NOMO-1 (cell line): ENCODE data around the gene RYR1.
"Not testable (repeated sequence)": the region's sequence is repeated elsewhere in the genome, so short reads cannot be mapped to it uniquely, and the experiment has no call there.

ENCODE experiments used
- DNase-seq, 2 experiments: peaks; one replicate each; lab custom pipeline; 2025; ENCODE audit not compliant: unreplicated experiment in 2 of 2; lab: John Stamatoyannopoulos, UW

The RYR1 gene

DNA sequence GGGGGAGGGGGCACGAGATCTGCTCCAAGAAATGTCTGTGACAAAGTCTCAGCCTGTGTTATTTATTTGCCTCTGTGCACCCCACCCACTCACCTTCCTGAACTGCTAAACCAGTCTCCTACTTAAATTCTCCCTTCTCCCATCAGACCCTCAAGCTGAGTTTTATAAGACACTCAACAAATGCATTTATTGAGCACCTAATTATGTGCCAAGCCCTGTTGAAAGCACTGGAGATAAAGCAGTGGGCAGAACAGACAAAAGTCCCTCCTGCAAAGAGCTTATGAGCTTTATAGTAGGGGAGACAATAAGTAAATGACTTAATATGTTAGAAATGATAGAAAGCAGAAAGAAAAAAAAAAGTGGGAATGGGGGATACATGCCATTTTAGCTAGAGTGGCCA is 34.0 kb upstream of the RYR1 start:
- DNase-seq = no peak

DNA sequence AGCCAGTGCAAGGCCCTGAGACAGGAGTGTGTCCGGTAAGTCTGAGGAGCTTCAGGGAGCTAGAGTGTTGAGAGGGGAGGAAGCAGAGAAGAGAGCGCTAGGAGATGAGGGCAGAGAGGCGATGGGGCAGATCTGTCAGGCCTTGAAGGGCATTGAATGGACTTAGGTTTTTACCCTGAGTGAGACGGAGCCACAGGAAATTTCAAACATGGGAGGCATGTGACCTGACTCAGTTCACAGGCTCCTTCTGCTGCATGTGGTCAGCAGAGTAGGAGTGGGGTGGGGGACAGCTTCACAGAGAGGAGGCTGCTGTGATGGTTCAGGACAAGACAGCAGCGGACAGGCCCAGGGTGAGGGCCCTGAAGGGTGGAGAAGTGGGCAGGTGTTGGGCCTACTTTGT is 33.1 kb upstream of the RYR1 start:
- DNase-seq = no peak

DNA sequence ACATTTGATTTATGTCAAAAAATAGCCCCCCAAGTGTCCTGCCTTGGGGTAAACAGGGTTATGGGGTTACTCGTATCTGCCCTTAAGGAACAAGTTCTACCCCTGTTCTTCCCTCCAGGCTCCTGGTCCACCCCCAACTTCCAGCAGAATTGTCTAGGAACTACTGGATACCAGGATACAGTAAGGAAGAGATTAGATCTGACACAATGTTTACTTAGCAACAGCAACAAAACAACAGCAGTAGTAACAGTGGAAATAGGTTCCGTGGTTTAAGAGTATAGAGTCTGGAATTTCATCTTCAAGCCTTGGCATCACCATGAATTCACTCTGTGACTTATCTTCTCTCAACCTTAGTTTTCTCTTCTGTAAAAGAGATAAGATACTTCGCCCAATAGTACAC is 32.3 kb upstream of the RYR1 start:
- no peak for DNase-seq

DNA sequence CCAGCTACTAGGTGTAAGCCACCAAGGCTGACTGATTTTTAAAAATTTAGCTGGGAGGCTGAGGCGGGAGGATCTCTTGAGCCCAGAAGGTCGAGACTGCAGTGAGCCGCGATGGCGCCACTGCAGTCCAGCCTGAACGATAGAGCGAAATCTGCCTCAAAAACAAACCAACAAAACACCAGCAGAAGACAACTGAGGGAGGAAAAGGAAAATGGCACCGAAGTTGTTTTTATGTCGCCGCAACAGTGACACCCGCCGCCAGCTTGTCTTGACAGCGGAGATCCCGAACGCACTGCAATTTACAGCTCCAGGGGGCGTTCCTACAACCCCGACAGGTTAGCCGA is 30.9 kb upstream of the RYR1 start:
- DNase-seq = no peak

DNA sequence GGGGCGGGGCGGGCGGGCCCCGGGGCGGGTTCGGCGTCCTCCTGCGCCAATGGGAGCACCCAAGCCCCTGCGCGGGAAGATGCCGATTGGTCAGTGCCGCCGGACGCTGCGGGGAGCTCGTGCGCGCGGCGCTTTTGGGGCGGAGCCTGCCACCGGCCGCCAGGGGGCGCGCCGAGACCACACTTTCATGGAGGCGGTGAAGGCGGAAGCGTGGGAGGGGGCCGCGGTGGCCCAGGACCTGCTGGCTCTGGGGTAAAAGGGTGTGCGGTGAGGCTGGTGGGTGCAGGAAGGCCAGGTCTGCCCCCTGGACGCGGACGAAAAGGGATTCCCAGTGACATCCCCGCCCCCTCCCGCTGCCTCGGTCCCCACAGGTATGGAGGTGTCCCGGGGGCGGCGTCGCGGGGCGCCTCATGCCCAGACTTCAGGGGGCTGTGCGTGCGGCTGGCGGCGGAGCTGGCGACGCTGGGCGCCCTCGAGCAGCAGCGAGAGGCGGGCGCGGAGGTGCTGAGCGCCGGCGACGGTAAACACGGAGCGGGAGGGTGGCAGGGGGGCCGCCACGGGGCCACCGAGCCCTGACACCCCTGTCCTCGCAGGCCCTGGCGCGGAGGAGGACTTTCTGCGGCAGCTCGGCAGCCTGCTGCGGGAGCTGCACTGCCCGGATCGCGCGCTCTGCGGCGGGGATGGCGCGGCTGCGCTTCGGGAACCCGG is 30.4 kb upstream of the RYR1 start, which contains the start of gene FAM98C:
FAM98C (plus strand) TSS at position 127 of the 708 bp plus-strand sequence; CDS start at position 188, 61 bp downstream.
- DNase-seq = peak; percentile 96

DNA sequence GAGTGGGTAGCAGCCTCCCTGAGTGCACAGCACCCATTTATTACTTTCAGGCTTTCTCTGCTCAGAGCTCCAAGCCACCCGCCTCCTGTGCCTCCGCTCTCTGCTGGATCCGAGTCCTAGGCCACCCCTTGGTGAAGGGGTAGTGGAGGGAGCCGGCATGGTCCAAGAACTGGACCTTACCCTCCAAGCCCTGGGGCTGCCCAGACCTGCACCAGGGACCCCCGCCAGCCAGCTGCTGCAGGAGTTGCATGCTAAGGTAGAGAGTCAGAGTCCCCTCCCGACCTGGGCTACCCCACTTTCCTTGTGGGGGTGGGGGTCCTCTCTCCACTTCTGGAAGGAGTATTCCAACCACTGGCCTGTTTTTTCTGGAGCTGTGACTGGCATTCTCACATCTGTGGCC is 28.6 kb upstream of the RYR1 start:
- DNase-seq = no peak

DNA sequence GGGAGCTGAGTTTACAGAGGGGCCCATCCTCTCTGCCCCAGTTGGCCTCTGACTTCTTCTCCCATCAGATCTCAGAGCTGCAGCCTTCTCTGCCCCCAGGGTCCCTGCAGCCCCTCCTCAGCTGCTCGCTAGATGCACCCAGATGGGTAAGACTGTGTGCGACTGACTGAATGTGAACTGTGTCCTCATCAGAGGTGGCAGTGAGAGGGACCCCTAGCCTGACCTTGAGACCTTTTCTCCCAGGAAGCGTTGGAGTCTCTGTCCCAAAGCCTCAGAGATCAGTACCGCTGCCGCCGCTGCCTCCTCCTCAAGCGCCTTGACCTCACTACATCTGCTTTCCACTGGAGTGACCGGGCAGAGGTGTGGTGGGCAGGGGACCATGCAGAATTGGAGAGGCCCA is 28.2 kb upstream of the RYR1 start:
- DNase-seq = no peak

DNA sequence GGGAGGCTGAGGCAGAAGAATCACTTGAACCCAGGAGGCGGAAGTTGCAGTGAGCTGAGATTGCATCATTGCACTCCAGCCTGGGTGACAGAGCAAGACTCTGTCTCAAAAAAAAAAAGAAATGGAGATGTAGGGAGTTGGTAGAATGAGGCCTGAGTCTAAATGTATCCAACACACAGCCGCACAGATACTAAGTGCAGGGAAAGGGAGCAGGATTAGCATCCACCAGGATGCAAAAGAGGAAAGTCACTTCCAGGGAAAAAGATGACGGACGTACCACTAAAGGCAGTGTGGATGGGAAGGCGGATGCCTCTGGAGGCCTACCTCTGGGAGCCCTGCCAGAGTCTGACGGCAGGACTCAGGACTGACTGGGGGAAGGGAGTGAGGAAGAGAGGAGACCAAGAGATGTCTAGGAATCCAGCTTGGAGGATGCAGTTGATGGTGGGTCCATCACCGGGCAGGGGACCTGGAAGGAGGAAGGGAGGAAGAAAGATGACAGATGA is 23.8 kb upstream of the RYR1 start:
- DNase-seq = no peak

DNA sequence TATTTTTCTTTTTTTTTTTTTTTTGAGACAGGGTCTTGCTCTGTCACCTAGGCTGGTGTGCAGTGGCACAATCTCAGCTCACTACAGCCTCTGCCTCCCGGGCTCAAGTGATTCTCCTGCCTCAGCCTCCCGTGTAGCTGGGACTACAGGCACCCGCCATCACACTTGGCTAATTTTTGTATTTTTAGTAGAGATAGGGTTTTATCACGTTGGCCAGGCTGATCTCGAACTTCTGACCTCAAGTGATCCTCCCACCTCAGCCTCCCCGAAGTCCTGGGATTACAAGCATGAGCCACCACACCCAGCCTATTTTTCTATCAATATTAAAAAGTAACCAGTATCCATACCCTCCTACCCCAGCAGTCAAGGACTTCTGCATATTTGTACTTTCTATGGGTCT is 23.1 kb upstream of the RYR1 start:
- DNase-seq = not testable (repeated sequence)

DNA sequence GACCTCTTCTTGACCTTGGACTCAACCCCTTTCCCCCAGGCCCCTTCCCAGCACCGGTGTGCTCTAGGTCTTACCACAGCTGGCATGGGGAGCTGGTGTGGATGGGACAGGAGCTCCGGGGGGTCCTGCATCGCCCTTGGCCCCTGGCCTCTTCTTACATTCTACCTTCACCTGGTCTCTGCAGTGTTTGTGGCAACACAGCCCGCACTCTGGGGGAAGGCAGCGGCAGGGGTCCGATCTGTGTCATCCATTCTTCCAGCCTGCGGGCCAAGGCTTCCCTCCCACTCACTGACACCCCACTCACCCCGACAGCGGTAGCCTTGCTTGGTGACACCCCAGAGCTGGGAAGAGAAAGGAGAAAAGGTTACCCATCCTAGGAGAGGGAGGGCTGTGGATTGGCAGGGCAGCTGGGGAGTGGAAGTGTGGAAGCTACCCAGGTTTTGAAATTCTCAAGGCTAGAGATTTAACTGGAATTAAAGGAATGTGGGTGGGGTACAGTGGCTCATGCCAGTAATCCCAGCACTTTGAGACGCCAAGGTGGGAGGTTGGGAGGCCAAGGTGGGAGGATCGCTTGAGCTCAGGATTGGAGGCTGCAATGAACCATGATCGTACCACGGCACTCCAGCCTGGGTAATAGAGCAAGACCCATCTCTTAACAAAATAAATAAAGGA is 22.3 kb upstream of the RYR1 start:
- DNase-seq = no peak

DNA sequence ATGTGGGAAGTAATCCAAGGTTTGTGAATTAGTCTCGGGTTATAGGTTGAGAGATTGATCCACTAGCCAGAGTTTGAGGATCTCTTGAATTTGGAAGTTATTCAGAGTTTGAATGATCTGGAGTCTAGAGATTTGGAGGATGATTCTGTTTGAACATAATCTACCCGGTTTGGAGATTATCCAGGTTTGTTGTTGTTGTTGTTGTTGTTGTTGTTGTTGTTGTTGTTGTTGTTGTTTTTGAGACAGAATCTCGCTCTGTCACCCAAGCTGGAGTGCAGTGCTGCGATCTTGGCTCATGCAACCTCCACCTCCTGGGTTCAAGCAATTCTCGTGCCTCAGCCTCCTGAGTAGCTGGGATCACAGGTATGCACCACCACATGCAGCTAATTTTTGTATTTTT is 21.6 kb upstream of the RYR1 start:
- not testable (repeated sequence) for DNase-seq

DNA sequence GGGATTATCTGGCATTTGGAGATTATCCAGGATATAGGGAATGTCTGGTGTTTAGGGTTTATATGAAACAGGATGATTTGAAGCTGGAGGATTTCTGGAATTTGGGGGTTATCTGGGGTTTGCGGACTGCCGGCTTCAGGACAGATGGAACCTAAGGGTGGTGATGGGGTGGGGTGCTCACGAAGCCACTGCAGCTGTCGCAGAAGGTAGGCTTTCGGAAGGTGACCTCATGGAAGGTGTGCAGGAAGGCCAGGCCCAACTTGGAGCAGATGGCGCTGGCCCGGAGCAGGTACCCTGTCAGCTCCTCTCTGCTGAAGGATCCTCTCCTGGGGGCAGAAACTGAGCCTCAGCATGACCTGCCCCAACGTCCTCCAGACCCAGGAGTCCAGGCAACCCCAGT is 21.0 kb upstream of the RYR1 start:
- no peak for DNase-seq

DNA sequence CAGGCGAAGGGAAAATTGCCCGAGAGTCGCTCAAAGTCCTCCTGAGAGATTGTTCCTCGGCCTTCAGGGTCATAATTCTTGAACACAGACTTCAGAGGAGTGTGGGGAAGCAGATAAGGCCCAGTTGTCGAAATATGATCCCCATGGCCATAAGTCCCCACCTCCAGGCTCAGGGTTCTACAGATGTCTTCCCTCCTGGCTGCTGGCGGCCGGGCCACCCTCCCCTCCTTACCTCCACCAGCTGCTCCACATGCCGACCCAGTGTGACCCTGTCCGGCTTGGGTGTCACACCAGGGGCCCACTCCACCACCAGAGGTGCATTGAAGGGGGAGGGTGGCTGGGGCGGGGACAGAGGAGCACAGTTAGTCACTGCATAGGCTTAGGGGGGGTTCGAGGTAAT is 20.5 kb upstream of the RYR1 start:
- no peak for DNase-seq

DNA sequence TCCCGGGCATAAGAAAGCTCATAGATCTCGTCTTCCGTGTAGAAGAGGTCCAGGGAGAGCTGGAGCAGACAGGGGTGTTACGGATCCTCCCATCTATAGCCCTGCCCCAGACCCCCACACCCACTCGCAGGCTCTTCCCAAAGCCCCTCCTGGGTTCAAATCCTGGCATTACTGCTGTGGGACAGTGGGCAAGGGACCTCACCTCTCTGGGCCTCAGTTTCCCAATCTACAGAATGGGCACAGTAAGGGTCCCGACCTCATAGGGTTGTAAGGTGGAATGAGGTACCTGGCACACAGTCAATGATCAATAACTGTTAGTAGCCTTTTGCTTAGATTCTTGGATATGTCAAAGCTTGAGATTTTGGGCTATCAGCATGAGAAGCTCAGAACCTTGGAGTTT is 20.1 kb upstream of the RYR1 start:
- DNase-seq = no peak

DNA sequence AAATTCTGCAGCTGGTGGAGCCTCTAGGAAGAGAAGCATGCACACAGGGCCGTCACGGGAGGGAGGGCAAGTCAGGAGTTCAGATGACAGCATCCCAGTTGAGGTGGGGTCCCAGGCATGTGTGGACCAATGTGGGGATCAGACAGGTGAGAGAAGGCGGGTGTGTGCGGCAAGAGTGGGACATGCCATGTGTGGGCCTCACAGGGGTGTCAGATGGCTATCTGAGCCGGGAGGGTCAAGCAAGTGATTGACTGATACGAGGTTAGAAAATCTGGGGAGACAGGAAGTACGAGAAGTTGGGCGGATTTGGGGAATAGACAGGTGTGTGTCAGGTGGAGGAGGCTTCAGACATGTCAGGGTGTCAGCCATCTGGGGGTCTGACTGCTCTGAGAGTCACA is 16.3 kb upstream of the RYR1 start:
- no peak for DNase-seq

DNA sequence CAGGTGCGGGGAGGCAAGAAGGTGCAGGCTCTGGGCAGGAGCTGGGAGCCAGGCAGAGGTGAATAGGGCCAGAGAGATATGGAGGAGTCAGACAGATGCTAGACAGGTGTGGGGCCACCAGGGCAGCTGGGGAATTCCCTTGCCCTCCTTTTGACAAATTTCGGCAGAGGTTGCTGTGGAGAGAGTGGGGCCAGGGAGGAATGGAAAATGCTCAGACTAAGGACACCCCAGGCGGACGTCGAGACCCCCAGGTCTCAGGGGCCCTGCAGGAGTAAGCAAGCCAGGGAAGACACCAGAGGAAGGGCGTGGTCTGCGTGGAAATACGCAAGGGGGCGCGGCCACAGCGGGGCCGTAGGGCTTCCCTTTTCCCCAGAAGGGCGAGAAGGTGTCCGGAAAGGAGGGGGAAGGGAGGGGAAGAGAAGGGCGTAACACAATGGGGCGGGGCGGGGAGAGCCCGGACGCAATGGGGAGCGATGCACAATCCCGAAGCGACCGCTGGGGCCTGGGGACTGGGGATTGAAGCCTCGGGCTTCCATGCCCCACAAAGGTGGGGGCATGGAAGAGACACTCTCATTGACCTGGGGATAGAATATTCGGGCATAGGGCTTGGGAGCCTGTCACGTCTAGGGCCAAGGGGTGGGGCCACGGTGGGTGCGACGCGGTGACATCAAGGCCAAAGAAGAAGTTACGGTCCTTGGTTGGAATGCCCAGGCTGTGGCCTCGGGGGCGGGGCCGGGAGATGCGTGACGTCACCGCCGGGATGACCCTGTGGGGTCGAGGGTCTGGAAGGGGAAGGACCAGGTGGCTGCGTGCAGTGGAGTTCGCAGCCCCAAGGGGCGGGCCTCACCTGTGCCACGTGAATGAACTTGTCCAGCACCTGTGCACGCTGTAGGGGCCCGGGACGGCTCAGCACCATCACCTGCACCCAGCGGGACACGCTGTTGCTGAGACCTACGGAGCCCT is 15.7 kb upstream of the RYR1 start:
- DNase-seq = peak; percentile 88 to 90

DNA sequence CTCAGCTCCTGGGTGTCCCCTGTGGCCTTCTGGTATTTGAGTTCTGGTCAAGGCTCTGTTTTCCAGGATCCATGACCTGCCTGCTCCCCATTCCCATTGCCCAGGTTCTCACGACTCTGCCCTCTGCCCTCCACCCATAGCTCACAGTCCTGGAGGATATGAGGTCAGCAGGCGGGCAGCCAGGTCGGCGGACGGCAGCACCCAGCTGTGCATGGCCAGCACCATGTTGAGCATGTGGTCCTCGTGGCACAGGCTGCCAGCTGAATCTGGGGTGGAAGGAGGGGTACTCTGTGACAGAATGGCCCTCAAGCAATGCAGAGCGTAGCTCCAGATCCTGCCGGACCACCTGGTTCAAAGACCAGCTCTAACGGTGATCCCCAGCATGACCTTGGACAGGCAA is 12.6 kb upstream of the RYR1 start:
- DNase-seq = no peak

DNA sequence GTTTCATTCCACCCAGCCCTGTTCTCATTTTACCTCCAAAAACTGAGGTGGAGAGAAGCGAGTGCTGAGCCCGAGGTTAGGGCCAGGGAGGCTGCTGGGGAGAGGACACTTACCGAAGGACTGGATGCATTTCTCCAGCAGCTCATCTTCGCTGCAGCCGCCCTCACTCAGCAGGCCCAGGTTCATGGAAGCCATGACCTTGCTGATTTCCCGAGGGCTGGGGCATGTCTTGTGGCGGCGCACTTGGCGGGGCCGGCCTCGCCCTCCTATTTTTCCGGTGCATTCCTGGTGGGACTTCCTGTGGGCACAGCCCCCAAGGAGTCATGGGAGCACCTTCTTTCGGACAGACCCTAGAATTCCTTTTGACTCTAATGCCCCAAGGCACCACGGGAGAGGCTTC is 11.6 kb upstream of the RYR1 start:
- DNase-seq = no peak

DNA sequence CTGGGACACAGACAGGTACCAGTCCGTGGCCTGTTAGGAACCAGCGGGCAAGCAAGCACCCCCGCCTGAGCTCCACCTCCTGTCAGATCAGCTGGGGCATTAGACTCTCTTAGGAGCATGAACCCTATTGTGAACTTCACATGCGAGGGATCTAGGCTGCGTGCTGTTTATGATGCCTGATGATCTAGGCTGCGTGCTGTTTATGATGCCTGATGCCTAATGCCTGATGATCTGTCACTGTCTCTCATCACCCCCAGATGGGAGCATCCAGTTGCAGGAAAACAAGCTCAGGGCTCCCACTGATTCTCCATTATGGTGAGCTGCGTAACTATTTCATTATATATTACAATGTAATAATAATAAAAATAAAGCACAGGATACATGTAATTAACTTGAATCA is 11.1 kb upstream of the RYR1 start:
- DNase-seq = no peak

DNA sequence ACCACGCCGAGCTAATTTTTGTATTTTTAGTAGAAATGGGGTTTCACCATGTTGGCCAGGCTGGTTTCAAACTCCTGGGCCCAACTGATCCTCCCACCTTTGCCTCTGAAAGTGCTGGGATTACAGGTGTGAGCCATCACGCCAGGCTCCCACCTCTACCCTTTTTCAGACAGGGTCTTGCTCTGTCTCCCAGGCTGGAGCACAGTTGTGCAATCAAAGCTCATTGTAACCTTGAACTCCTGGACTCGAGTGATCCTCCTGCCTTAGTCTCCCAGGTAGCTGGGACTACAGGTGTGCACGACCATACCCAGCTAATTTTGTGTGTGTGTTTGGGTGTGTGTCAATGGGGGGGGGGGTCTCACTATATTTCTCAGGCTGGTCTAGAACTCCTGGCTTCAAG is 9.2 kb upstream of the RYR1 start:
- no peak for DNase-seq

DNA sequence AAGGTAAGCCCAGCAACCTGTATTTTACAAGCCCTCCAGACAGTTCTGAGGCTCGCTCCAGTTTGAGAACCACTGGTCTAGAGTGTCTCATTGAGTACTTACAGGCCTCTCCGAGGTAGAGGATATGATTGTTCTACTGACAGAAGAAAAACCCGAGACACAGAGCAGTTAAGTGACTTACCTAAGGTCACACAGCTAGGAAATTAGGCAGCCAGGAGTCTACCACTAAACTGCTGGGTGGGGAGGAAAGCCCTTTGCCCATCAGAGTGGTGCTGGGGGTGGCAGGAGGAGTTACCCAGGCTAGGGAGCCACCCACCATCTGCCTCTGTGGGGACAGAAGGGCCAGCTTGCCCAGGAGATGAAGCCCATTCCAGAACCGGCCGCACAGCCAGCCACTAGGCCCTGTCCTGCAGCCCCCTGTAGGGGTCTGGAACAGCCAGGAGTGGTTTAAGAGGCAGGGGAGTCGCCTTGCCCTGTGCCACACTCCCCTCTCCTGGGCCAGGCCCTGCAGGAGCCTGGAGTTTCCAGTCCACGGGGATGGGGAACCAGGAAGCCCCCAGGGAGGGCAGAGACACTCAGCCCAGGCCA is 8.2 kb upstream of the RYR1 start:
- peak in 1 of 2 experiments; percentile 9 for DNase-seq
